Esophagus squamous epithelium (tissue), 5 donors: Measurements from ENCODE around the gene CAMLG. TPM values are rescaled to one million over a fixed set of nuclear protein-coding genes. Genes with fewer than 3 reads are reported as not detected.

Experiments used
- DNase-seq: peaks from one replicate; lab custom pipeline; 2025; lab: John Stamatoyannopoulos, UW
- H3K27ac ChIP-seq, 4 donors: fragments of 200-600 bp; sonication (generic); one replicate each; pipeline ENCODE4 v1.5.1; 2016 to 2019; ENCODE audit warnings: mild to moderate bottlenecking in 1 of 4
- H3K27me3 ChIP-seq, 4 donors: fragments of 200-600 bp; sonication (generic); 1 replicate in 3 of 4; 2 replicates in 1 of 4; pipeline versions ENCODE4 v1.5.1 to v1.6.0; 2017 to 2021; ENCODE audit warnings: antibody characterized with exemption in 1 of 4
- H3K36me3 ChIP-seq, 3 donors: fragments of 200-600 bp; sonication (generic); one replicate each; pipeline ENCODE4 v1.5.1; 2016 to 2019
- H3K4me1 ChIP-seq, 3 donors: fragments of 200-600 bp; sonication (generic); one replicate each; pipeline ENCODE4 v1.5.1; 2017 to 2019
- H3K4me3 ChIP-seq, 4 donors: fragments of 200-600 bp; sonication (generic); 1 replicate in 3 of 4; 2 replicates in 1 of 4; pipeline ENCODE4 v1.5.1; 2016 to 2019; ENCODE audit warnings: mild to moderate bottlenecking in 2 of 4, moderate library complexity in 1 of 4
- H3K9me3 ChIP-seq, 3 donors: fragments of 200-600 bp; sonication (generic); one replicate each; pipeline ENCODE4 v1.5.1; 2016 to 2019
- CTCF ChIP-seq, 6 experiments: fragments of 450-650 bp in 4 of 6; fragments of 200-600 bp in 2 of 6; sonication (generic) in 2 of 6; IDR thresholded peaks; one replicate each; pipeline ENCODE4 v1.5.1; 2016 to 2019; ENCODE audit warnings: antibody characterized with exemption in 6 of 6, mild to moderate bottlenecking in 4 of 6, moderate library complexity in 4 of 6
- POLR2A ChIP-seq, 4 donors: fragments of 450-650 bp; IDR thresholded peaks; one replicate each; pipeline ENCODE4 v1.6.1; 2017; ENCODE audit warnings: antibody characterized with exemption in 4 of 4, mild to moderate bottlenecking in 4 of 4, moderate library complexity in 3 of 4
- WGBS, 2 donors: methylation state at CpG; one replicate each; pipeline ENCODE4 v1.1.5; 2018; 5-methylcytosine and 5-hydroxymethylcytosine counted together
- intact Hi-C: fragments of 100-400 bp; cut with DNase I; formaldehyde crosslinking; loops from one replicate; pipeline ENCODE4 v1.15.0; 2022
- total RNA-seq, 4 donors: library from RNA; depleted of rRNA; stranded (reverse); fragments of >200 nt; gene quantifications; one replicate each; pipeline ENCODE4 v1.1.0, GENCODE V29; 2016
- donor health status: DM: yes; HTN: yes; CAD: no.

The CAMLG gene
- total RNA-seq, 4 donors from 2014 or later: 9.4 to 31.7 (median 18.0) TPM

DNA sequence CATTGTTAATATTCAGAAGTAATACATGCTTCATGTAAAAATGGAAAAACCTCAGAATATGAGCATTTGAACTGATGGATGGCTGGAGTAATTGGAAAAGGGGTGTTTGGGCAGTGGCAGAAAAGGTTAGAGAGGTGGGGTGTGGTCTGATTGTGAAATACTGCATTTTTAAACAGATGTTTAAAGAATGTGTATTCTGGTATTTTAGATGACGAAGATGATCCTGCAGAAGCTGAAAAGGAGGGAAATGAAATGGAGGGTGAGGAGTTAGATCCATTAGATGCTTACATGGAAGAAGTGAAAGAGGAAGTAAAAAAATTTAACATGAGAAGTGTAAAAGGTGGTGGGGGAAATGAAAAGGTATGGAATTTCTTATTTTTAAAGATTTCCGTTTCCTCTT, 39.0 kb downstream of the CAMLG start:
- H3K27me3 ChIP-seq: no peaks in the 10 kb centered on the region
- H3K36me3 ChIP-seq: peaks cover 7 to 100% (median 20%) of the 10 kb centered on the region in 3 donors
- no peak overlapping the region for H3K4me3 ChIP-seq
- DNase-seq: no peak
- H3K27ac ChIP-seq: no peak overlapping the region
- no peaks in the 10 kb centered on the region for H3K4me1 ChIP-seq
- WGBS, 2 donors: 82 to 86% methylated on average over 2 of the region's 2 CpGs
- no peaks in the 10 kb centered on the region for H3K9me3 ChIP-seq
- TF ChIP-seq POLR2A (IDR thresholded peaks at IDR 0.05) (no peak), CTCF (IDR thresholded peaks at IDR 0.05) (no peak)
- intact Hi-C loops: no loop called here

- Histone ChIP-seq H3K4me3 (no peak overlapping the region), H3K27ac (no peak overlapping the region), H3K27me3 (no peaks in the 10 kb centered on the region), H3K4me1 (no peaks in the 10 kb centered on the region), H3K9me3 (no peaks in the 10 kb centered on the region), H3K36me3 (peaks cover 0 to 98% (median 31%) of the 10 kb centered on the region in 3 donors)
- TF ChIP-seq CTCF (IDR thresholded peaks at IDR 0.05) (no peak), POLR2A (IDR thresholded peaks at IDR 0.05) (no peak)
- no peak for DNase-seq
- intact Hi-C loops: no loop called here
- WGBS, 2 donors: 53 to 59% methylated on average over 4 of the region's 4 CpGs
Measured at GRCh38 chr5:134784241-134784920, 46.0 kb downstream of the CAMLG start.

DNA sequence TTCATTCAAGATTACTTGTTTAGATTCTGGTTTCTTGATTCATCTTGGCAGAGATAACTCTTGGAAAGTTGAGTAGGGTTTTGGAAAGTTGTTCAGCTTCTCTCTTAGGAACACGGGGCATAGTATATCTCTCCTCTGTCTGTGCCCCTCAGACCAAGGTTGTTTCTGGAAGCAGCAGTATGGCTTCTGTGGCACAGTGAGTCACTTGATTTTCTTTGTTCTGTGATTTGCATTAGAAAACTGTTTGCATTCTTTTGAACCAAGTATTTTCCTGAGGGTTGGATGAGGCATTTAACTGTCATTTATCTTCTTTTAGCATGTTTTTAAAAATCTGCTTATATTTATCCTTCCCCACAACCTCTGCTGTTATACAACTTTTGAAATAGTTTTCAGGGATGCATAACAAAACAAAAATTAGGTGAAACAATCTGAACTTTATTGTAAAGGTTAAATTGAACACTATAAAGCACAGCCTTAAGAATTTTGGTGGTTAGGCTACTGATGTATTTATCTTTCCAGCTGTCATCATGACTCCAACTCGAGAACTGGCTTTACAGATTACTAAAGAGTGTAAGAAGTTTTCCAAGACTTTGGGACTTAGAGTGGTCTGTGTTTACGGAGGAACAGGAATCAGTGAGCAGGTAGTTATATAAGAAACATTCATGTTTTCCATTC, 46.7 kb downstream of the CAMLG start:
- intact Hi-C loops: no loop called here
- H3K36me3 ChIP-seq: peaks cover 0 to 98% (median 31%) of the 10 kb centered on the region in 3 donors

GRCh38 chr5:134787692-134788091, 49.3 kb downstream of the CAMLG start:
- Histone ChIP-seq H3K36me3 (peaks cover 0 to 98% (median 39%) of the 10 kb centered on the region in 3 donors), H3K4me1 (no peaks in the 10 kb centered on the region), H3K27ac (no peak overlapping the region), H3K4me3 (no peak overlapping the region), H3K27me3 (no peaks in the 10 kb centered on the region), H3K9me3 (no peaks in the 10 kb centered on the region)
- intact Hi-C loops: no loop called here
- DNase-seq: no peak
- 89% methylated on average over 1 of the region's 1 CpG; no CpG with 5 or more reads in 1 of the 2 donors for WGBS, 2 donors
- no peak for TF ChIP-seq POLR2A (IDR thresholded peaks at IDR 0.05)
- TF ChIP-seq CTCF (IDR thresholded peaks at IDR 0.05): no peak

More for the DNA sequence above, 46.7 kb downstream of the CAMLG start:
- H3K27ac ChIP-seq: no peak overlapping the region
- H3K4me3 ChIP-seq: no peak overlapping the region
- no peak for DNase-seq
- H3K4me1 ChIP-seq: no peaks in the 10 kb centered on the region
- TF ChIP-seq CTCF (IDR thresholded peaks at IDR 0.05) (no peak), POLR2A (IDR thresholded peaks at IDR 0.05) (no peak)
- WGBS, 2 donors: 75 to 77% methylated on average over 3 of the region's 3 CpGs
- no peaks in the 10 kb centered on the region for H3K27me3 ChIP-seq
- no peaks in the 10 kb centered on the region for H3K9me3 ChIP-seq

DNA sequence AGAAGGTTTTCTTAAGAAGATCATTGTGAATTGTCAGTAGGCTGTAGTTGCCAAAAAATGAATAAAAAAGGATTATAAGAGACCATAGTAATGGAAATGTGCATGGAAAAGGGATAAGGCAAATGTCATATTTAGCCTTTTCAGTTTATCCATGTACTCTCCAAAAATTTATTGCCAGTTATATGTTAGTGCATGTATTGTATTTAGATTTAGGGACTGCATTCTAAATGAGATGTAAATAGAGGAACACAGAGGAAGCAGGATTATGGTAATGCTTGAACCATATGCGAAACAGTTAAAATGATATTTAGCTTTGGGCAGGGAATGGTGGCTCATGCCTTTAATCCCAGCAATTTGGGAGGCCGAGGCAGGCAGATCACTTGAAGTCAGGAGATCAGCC, 53.2 kb downstream of the CAMLG start:
- Histone ChIP-seq H3K4me1 (no peaks in the 10 kb centered on the region), H3K4me3 (no peak overlapping the region), H3K27ac (no peak overlapping the region), H3K9me3 (no peaks in the 10 kb centered on the region), H3K36me3 (peaks cover 8 to 98% (median 57%) of the 10 kb centered on the region in 3 donors), H3K27me3 (no peaks in the 10 kb centered on the region)
- no peak for DNase-seq
- 93 to 100% methylated on average over 2 of the region's 2 CpGs for WGBS, 2 donors
- intact Hi-C loops: no loop called here
- TF ChIP-seq POLR2A (IDR thresholded peaks at IDR 0.05) (no peak), CTCF (IDR thresholded peaks at IDR 0.05) (no peak)
